ENCODE measurements around the gene TVP23C. TPM values are rescaled to one million over a fixed set of nuclear protein-coding genes. Genes with fewer than 3 reads are reported as not detected.

The TVP23C gene
- total and polyA plus RNA-seq, 12 donors = 4.0 to 51.8 (median 17.5) TPM

- peaks cover 0 to 25% of the 10 kb centered on the region in 2 donors for H3K4me1 ChIP-seq (replicated peaks in 1 of 2)
- no peak for DNase-seq
- peak overlapping the region in 1 of 5 donors; percentile 67 for H3K27ac ChIP-seq
- H3K9me3 ChIP-seq (replicated peaks in 1 of 3) = no peaks in the 10 kb centered on the region
- WGBS, 4 donors = 77 to 83% (median 78%) methylated on average over 9 of the region's 9 CpGs
- H3K4me3 ChIP-seq = no peak overlapping the region
- no peaks in the 10 kb centered on the region for H3K27me3 ChIP-seq
- intact Hi-C loops (cut with DNase I) = no loop called here
- TF ChIP-seq CTCF (IDR thresholded peaks at IDR 0.05) (no peak), POLR2A (IDR thresholded peaks at IDR 0.05) (no peak)
- peaks cover 0 to 7% of the 10 kb centered on the region in 2 donors for H3K36me3 ChIP-seq (replicated peaks in 1 of 2)
These were observed 49.3 kb downstream of the TVP23C start for GRCh38 chr17:15513856-15514459.

GRCh38 chr17:15513058-15513791 lies 50.1 kb downstream of the TVP23C start:
- WGBS, 4 donors = 58 to 67% (median 59%) methylated on average over 6 of the region's 6 CpGs
- Histone ChIP-seq H3K27me3 (no peaks in the 10 kb centered on the region), H3K36me3 (replicated peaks in 1 of 2) (peaks cover 0 to 7% of the 10 kb centered on the region in 2 donors), H3K4me3 (no peak overlapping the region), H3K9me3 (replicated peaks in 1 of 3) (no peaks in the 10 kb centered on the region), H3K27ac (peak overlapping the region in 3 of 5 donors; percentile 20 to 67 (median 33)), H3K4me1 (replicated peaks in 1 of 2) (peaks cover 0 to 25% of the 10 kb centered on the region in 2 donors)
- TF ChIP-seq CTCF (IDR thresholded peaks at IDR 0.05) (no peak), POLR2A (IDR thresholded peaks at IDR 0.05) (no peak)
- DNase-seq = no peak
- intact Hi-C loops (cut with DNase I) = no loop called here

- WGBS, 4 donors = 95 to 100% (median 96%) methylated on average over 4 of the region's 4 CpGs
- intact Hi-C loops (cut with DNase I) = no loop called here
These were observed 51.1 kb downstream of the TVP23C start for GRCh38 chr17:15512071-15512709.

More at GRCh38 chr17:15512071-15512709, 51.1 kb downstream of the TVP23C start:
- H3K4me3 ChIP-seq = no peak overlapping the region
- H3K27ac ChIP-seq = peak overlapping the region in 1 of 5 donors; percentile 67
- no peak for TF ChIP-seq CTCF (IDR thresholded peaks at IDR 0.05)
- no peak for TF ChIP-seq POLR2A (IDR thresholded peaks at IDR 0.05)
- H3K27me3 ChIP-seq = no peaks in the 10 kb centered on the region
- peaks cover 0 to 25% of the 10 kb centered on the region in 2 donors for H3K4me1 ChIP-seq (replicated peaks in 1 of 2)
- DNase-seq = no peak
- no peaks in the 10 kb centered on the region for H3K9me3 ChIP-seq (replicated peaks in 1 of 3)
- H3K36me3 ChIP-seq (replicated peaks in 1 of 2) = peaks cover 0 to 7% of the 10 kb centered on the region in 2 donors

Measured in adrenal gland (tissue), 12 donors.